GM21619 (cell line): ENCODE results near the gene FHIT.

Experiments
- ATAC-seq: cut with Tn5 transposase; IDR thresholded peaks from one replicate; pipeline ENCODE4 v1.9.1; 2021; ENCODE audit not compliant: unreplicated experiment

The FHIT gene

DNA sequence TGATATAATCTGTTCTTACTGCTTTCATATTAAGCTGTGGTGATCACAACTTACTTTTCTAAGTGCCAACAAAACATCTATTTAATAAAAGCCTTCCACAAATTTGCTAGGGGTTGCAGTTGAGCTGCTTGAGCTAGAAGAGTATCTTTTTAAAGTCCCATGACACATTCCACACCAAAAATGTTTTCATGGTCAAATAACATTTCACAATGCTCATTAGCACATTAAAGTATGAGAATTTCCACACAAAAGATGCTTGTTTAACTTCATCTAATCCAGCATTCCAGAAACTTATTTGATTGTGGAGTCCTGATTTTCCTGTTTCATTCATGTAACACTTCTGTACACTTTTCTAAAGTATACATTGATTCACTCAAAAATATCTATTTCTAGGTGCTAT, 1325.3 kb downstream of the FHIT start:
- ATAC-seq, result no peak

GRCh38 chr3:59922192-59922591, 1329.1 kb downstream of the FHIT start:
- ATAC-seq, result no peak

GRCh38 chr3:59920822-59921221, 1330.4 kb downstream of the FHIT start:
- no peak for ATAC-seq

GRCh38 chr3:59919586-59919985, 1331.7 kb downstream of the FHIT start:
- no peak for ATAC-seq

DNA sequence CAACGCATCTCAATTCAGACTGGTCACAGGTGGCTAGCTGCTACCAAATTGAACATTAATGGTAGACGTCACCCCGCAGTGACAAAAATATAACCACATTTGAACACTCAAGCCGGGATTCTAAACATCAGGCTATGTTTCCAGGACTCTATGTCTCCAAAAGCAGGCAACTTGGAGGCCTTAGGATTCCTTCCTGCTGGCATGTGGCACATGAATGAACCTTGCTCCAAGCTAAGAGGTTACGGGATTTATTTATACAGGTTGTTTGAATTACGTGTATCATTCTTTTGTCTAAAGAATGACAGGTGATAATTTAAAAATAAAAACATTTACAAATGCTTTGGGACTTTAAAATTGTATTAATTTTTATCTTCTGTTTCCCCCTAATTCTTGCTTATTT, 1337.0 kb downstream of the FHIT start:
- no peak for ATAC-seq

GRCh38 chr3:59913645-59914044, 1337.6 kb downstream of the FHIT start:
- ATAC-seq, result no peak

GRCh38 chr3:59908701-59909100, 1342.6 kb downstream of the FHIT start:
- no peak for ATAC-seq

GRCh38 chr3:59908280-59908679, 1343.0 kb downstream of the FHIT start:
- ATAC-seq, result no peak

DNA sequence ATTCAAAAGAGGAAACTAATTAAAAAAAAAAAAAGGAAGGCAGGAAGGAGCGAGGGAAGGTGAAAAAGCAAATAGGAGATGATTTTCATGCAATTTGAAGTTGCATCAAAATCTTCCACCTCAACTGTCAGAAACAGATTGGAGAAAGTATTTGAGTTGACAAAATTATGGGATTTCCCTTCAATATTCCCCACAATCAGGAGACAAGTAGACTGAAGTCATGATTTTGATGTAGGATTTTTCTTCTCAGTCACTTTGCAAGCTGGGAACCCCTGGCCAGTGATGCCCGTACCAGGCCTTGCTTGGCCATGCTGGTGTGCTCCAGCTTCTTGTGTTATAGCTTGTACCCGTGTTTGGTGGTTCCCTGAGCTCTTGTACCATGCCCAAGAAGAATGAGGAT, 1347.0 kb downstream of the FHIT start:
- ATAC-seq, result no peak

DNA sequence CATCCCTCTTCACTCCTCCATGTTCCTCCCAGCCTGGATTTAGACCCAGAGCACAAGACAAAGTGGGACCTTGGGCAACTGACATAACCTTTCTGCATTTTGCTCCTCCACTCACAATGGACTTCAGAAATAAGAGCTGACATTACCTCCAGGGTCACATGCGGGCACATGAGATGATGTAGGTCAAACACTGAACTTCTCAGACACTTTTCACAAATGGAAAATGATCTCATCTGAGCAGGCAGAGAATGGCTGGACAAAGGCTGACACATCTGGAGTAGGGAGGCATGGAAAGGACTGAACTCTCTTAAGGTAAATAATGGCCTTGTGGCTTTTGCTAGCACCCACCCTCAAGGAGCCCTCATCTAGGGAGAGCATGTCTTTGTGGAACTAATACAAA, 1352.2 kb downstream of the FHIT start:
- no peak for ATAC-seq

DNA sequence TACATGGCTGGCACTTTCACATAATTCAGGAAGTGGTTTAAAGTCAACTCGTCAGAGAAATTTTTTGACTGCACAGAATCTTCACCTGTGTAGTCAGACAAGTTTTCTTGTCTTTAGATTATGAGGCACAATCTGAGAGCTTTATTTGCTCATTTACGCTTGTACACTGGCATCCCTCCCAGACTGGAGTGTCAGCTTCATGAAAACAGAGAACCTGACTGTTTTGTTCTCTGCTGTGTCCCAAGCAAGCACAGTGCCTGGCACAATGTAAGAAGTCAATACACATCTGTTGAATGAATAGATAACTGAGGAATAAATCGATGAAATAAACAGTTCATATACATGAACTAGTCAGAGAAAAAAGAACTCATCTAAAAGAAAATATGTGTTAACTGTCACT, 1355.3 kb downstream of the FHIT start:
- no peak for ATAC-seq

- no peak for ATAC-seq
These were observed 1356.7 kb downstream of the FHIT start for GRCh38 chr3:59894425-59895121.

GRCh38 chr3:59890639-59891038, 1360.6 kb downstream of the FHIT start:
- no peak for ATAC-seq

DNA sequence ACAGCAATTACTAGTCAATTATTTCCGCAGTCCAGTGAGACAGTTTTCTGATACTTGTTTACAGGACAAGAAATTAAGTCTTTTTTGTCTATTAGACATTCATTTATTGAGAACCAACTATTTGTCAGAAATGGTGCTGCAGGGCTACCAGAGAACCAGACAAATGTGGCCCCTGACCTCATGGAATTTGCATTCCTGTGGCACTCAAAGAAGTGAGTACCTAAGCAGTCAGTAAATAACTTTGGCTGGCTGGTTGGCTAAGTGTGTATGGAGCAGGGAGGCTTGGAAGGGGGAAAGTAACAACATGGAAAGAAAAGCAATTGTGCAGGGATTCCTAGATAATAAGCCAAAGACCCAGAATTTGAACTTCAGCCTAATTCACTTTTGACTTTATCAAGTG, 1364.5 kb downstream of the FHIT start:
- no peak for ATAC-seq

DNA sequence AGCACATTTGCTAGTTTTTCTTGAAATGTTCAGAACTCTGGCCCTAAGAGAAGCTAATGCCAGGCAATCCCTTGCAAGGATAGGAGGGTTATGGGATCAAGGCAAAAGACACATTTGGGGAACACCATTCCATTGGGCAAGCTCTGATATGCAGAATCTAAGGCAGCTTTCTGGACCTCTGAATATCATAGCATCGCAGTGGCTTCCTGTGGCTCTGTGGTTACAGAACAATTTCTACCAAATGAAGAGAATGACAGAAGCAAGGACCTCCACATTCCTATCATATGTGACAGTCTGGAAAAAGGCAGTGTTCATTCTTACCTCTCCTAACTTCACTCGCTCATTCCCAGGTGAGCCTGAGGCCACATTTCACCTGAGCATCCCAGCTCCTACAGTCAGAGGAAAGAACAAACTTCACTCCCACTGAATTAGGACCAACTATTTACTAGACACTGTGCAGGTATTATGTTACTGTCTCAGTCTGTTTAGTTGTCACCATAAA, 1365.3 kb downstream of the FHIT start:
- no peak for ATAC-seq

- ATAC-seq, result no peak
These were observed 1366.2 kb downstream of the FHIT start for GRCh38 chr3:59885101-59885500.

DNA sequence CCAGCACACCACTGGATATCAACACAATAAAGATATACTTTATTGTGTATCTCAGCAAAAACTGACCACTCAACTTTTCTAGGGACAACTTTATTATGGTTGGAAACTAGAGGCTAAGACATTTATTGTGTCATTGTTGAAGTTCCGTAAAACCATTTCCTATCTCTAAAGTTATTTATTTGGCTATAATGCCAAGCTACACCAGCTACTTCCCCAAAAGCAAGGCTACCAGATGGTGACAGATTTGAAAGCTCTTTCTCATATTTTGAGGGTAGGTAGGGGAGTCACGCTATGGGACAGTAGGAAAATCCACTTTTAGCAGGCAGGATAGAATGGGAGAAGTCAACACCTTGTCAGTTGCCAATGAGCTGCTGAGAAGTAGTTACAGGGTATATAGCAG, 1366.8 kb downstream of the FHIT start:
- no peak for ATAC-seq

GRCh38 chr3:59882746-59883145, 1368.5 kb downstream of the FHIT start:
- no peak for ATAC-seq

GRCh38 chr3:59880717-59881116, 1370.5 kb downstream of the FHIT start:
- ATAC-seq, result no peak

GRCh38 chr3:59879031-59879581, 1372.1 kb downstream of the FHIT start:
- ATAC-seq, result no peak

DNA sequence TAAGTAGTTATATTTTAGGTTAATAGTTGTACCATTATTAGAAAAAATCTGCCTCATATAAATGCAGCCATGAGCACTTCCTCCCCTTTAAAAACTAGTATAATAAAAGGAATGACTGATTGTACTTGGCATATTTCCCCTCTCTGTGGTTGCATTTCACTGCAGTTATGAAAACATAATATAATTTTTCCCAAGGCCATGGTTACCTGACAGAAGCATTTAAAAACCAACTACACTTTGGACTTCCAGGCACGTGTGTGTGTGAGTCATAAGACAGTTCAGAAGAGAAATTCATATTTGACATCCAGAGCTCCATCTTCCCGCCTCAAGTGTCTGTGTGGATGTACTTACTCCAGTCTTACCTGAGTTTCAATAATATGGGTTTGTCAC, 1373.2 kb downstream of the FHIT start:
- no peak for ATAC-seq

GRCh38 chr3:59877263-59878037, 1373.8 kb downstream of the FHIT start:
- ATAC-seq, result no peak
